ENCODE results near the gene NOP10. TPM values are rescaled to one million over a fixed set of nuclear protein-coding genes. Genes with fewer than 3 reads are reported as not detected.

NOP10 gene
- total RNA-seq, 1 experiment from 2014 or later: 235 TPM

GRCh38 chr15:34359416-34359815, 16.5 kb upstream of the NOP10 start:
- H4K8ac ChIP-seq (replicated peaks; ENCODE audit: insufficient read length, low read depth, low read length): no peak overlapping the region
- no peak overlapping the region for H3T11ph ChIP-seq (ENCODE audit: low read length)
- no peaks in the 10 kb centered on the region for H3K4me1 ChIP-seq (ENCODE audit: insufficient read depth, low read length)
- H2BK15ac ChIP-seq (ENCODE audit: low read depth, low read length): no peak overlapping the region
- H3K56ac ChIP-seq (ENCODE audit: insufficient read length, low read depth, low read length): no peak overlapping the region
- Mint-ChIP-seq H3K4me3 (no peak overlapping the region), H3K36me3 (ENCODE audit: insufficient read depth in 1 of 3, low read depth in 3 of 3) (peaks cover 33 to 79% (median 72%) of the 10 kb centered on the region in 3 experiments; a peak in 6 of 7 replicates), H3K9me3 (no peaks in the 10 kb centered on the region), H3K4me1 (peaks cover 5 to 9% of the 10 kb centered on the region in 2 experiments), H3K27me3 (ENCODE audit: low read depth) (no peaks in the 10 kb centered on the region; the same call in 1 of the 2 replicates), H3K27ac (no peak overlapping the region; a peak in 1 of 7 replicates)
- H2AFZ ChIP-seq (ENCODE audit: low read length): no peak overlapping the region
- H3K23ac ChIP-seq (ENCODE audit: insufficient read length, low read depth, low read length): no peak overlapping the region
- no peak overlapping the region for H2AK5ac ChIP-seq (ENCODE audit: insufficient read length, low read length)
- H3K18ac ChIP-seq (ENCODE audit: insufficient read length, low read depth, low read length): no peak overlapping the region
- H3K4me2 ChIP-seq (ENCODE audit: insufficient read depth, insufficient read length, low read length): no peak overlapping the region
- no peaks in the 10 kb centered on the region for H3K79me2 ChIP-seq (ENCODE audit: insufficient read depth, low read length)
- no peaks in the 10 kb centered on the region for H3K79me1 ChIP-seq (ENCODE audit: insufficient read depth, low read depth, low read length, poor library complexity, severe bottlenecking)
- no peak overlapping the region for H4K91ac ChIP-seq (ENCODE audit: insufficient read length, low read depth, low read length)
- TF ChIP-seq CTCF (conservative IDR thresholded peaks at IDR 0.05): no peak
- H3K23me2 ChIP-seq (ENCODE audit: insufficient read length, low read depth, low read length, poor library complexity, severe bottlenecking): no peaks in the 10 kb centered on the region
- H3K9ac ChIP-seq (ENCODE audit: extremely low read depth, insufficient read length, low read length): no peak overlapping the region
- H4K20me1 ChIP-seq (ENCODE audit: control insufficient read depth, insufficient read depth, insufficient read length): no peaks in the 10 kb centered on the region
- H2BK5ac ChIP-seq (ENCODE audit: insufficient read length, low read length): no peak overlapping the region
- H3K27ac ChIP-seq (ENCODE audit: insufficient read length, low read depth, low read length): no peak overlapping the region
- DNase-seq: no peak
- WGBS (ENCODE audit: extremely low coverage, insufficient read length, low lambda C conversion rate): no CpG with 5 or more reads among the region's 3 CpGs
- no peaks in the 10 kb centered on the region for H3K27me3 ChIP-seq (ENCODE audit: insufficient read depth, low read length)
- no peak overlapping the region for H2BK120ac ChIP-seq (ENCODE audit: low read depth, low read length, poor library complexity, severe bottlenecking)
- no peak overlapping the region for H3K14ac ChIP-seq (ENCODE audit: insufficient read depth, low read length)
- H4K5ac ChIP-seq (ENCODE audit: insufficient read length, low read depth, low read length): no peak overlapping the region
- H3K4ac ChIP-seq (ENCODE audit: low read depth, low read length): no peak overlapping the region
- no peaks in the 10 kb centered on the region for H3K9me3 ChIP-seq (ENCODE audit: control insufficient read depth, low read depth, low read length)
- no peak overlapping the region for H2BK20ac ChIP-seq (ENCODE audit: low read depth, low read length, poor library complexity, severe bottlenecking)
- H2BK12ac ChIP-seq (ENCODE audit: insufficient read length, low read depth, low read length): no peak overlapping the region
